HG03066 (cell line): ENCODE results near the gene SLC25A4.
A peak's percentile ranks its signal among the peaks of the same experiment; 100 is the strongest.
"Not testable (repeated sequence)": the region's sequence is repeated elsewhere in the genome, so short reads cannot be mapped to it uniquely, and the experiment has no call there.

ENCODE experiments used
- ATAC-seq: cut with Tn5 transposase; IDR thresholded peaks from one replicate; pipeline ENCODE4 v1.9.1; 2021; ENCODE audit warnings: low read depth; ENCODE audit not compliant: unreplicated experiment

Gene SLC25A4

DNA sequence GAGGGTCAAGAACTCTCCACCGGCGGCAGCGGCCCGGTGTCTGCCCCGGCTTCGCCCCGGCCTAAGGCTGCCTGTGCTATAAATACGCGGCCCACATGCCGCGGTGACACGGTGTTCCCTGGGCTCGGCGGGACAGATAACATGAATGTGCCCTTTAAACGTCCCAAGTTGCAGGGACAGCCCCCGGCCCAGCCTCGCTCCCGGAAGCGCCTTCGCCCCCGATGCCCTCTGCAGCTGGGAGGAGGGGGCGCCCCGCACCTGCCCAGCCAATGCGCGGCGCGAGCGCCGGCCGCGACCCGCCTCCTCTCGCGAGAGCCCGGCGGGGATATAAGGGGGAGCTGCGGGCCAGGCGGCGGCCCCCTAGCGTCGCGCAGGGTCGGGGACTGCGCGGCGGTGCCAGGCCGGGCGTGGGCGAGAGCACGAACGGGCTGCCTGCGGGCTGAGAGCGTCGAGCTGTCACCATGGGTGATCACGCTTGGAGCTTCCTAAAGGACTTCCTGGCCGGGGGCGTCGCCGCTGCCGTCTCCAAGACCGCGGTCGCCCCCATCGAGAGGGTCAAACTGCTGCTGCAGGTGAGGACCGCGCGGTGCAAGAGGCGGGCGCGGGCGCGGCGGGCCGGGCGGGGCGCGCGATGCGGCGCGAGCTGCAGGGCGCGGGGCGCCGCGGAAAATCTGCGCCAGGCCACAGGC, at the start of gene SLC25A4:
TSS of gene SLC25A4 (plus strand) at position 355 of the 689 bp plus-strand sequence. CDS start at position 462, 107 bp downstream.
- ATAC-seq = peak; percentile 94

DNA sequence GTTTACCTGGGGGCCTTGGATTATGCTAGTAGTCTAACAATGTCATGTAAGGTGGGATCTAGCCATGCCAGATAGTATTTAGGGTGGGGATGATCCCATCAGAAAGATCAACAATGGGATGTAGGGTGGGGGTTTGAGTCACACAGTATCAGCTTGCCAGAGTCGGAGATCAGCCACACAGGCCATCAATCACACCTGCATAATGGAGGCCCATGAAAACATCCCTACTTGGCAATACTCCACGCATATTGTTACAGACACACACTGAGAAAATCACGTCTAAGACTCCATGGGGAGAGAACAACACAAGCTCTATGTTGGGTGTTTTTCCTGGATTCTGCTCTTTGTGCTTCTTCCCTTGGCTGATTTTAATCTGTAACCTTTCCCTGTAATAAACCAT, 49.5 kb upstream of the SLC25A4 start:
- ATAC-seq = no peak

DNA sequence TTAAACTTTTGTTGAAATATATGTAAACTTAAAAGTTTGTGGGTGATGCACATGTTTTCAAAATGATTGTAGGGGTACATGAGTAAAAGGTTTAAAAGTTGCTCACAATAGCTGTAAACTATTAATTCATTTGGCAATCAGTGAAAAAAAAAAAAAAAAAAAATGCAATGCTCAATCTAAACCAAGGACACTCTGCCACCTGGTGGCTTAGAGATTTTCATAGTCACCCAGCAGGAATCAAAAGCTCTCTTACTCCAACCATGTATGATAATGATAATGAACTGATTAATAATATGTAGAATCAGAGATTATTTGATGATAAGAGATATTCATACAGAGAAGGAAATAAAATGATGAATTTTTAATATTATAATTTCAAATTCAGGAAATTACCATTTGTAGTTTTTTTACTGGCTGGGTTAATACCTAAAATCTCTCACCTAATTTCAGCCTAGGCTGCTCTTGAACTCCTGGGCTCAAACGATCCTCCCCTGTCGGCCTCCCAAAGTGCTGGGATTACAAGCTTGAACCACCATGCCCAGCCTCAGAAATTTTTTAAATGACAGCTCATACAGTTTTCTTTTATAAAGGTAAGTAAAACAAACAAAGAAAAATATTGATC, 46.9 kb upstream of the SLC25A4 start:
- no peak for ATAC-seq

DNA sequence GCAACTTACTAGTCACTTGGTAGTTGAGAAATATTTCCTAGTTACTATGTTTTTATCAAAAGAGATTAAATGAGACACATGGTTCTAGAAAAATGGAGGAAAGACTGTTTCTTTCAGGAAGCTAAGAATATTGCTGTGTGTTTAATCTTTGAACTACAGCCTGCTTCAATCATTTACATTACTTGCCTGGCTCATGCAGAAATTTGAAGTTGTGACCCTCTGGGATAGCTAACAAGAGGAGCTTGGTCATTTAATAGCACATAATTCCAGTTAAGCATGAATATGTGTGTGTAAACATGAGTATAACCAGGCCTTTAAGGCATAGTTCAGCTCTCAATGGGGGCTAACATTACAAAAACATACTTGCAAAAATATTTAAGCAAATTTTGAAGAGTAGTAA, 44.6 kb upstream of the SLC25A4 start:
- ATAC-seq = no peak

DNA sequence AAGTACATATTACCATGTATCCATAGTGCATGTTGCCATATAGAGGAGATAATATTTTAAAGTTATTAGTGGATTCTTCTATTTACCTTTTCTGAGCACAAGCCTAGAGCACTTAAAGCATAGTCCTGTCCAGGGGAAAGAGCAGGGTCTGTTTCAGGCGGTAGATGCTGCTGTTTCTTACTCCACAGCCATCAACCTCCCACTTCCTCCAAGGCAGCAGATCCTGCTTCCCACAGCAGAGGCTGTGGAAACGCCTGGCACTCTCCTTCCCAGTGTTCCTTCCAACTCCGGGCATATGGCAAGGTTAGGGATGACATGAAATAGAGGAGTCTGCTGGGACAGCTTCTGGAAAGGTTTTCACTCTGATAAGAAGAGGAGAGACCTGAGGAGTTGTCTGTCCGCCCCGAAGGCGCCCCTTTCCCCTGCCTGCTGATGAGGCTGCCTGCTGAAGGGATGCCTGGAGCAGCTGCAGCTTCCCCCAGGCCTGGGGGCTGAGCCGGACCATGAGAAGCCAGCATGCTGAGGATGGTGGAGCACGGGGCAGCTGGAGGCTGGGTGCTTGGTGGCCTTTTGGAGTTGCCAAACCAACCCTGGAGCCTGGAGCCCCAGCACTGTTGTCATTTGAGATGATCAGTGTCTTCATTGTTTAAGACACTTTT, 43.9 kb upstream of the SLC25A4 start:
- no peak for ATAC-seq

DNA sequence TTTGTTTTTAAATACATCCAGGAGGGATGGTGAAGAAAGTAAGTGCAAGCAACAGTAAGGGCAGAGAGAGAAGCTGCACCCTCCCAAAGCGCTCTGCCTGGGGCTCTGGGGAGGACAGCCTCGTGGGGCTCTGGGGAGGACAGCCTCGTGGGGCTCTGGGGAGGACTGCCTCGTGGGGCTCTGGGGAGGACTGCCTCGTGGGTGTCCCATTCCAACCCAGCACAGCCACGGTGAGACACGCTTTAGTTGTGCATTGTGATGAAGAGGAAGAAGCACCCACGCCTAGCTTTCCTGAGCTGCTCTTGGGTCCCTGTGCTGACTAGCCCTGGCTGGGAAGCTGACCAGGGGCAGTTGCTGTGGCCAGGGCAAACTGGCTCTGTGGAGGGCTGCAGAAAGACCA, 43.1 kb upstream of the SLC25A4 start:
- no peak for ATAC-seq

DNA sequence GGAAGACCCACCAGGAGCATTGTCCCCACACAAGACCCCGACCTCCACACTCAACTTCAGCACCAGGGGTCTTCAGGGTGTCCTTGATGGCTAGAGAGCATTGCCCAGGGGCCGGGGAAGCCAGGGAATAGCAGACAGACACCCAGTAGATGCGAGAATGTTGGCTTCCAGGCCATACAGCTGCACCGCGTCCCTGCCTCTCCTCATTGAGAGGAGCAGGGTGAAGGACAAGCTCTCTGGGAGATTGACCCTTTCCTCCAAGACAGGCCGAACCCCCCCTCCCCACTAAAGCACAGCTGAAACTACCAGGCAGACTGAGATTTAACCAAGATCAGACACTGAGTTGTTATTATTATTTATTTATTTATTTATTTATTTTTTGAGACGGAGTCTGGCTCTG, 42.6 kb upstream of the SLC25A4 start:
- ATAC-seq = no peak

DNA sequence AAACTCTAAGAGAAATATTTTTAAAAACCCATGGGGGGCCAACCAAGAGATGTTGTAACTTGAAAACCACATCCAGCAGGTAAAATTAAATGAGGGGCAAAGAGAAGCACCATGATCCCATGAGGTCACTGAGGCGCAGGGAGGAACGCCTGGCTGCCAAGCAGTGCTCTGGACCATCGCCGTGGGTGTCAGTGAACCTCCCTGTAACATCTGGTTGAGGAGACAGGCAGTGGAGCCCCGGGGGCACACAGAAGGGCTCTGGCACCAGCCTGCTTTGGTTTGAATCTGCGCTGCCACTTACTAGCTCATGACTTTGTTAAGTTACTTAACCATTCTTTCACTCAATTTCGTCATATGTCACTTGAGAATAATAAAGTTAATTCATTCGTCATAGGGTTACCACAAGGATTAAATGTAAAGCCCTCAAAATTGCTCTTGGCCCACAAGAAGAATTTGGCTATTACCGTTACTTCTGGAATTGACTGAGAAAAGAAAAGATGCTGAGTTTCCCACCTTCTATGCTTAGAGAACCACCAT, 41.6 kb upstream of the SLC25A4 start:
- ATAC-seq = no peak

DNA sequence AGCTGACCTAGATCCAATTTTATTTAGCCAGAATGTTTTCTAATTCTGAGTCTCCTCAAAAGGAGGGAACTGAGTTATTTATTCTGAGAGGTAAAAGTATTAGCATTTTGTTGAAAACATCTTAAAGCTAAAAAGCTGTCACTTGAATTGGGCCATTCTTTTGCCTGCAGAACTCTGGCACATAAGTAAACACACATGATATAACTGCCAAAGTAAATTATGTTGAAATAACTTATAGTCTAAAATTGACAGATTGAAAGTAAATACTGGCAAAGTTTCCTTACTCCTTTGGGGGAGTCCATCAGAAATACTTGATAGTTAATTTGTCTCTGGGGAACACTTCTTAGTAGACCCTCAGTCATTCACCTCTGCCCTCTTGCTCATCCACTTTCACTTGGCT, 38.3 kb upstream of the SLC25A4 start:
- no peak for ATAC-seq

DNA sequence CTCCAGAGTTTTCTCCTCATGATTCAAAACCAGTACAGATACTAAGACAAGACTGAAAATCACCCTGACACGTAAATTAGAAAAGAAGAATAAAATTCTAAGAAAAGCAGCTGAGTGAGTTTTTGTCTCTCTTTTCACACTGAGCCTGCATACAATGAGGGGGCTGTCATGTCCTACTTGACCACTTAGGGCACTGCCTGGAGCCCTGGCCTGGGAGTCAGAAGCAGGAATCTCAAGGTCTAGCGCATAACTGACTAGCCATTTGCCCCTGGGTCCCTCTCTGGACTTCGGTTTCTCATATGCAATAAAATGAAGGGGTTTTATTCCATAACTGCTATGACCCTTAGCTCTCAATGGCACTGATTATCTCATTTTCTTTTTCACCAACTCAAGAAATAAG, 36.7 kb upstream of the SLC25A4 start:
- no peak for ATAC-seq

DNA sequence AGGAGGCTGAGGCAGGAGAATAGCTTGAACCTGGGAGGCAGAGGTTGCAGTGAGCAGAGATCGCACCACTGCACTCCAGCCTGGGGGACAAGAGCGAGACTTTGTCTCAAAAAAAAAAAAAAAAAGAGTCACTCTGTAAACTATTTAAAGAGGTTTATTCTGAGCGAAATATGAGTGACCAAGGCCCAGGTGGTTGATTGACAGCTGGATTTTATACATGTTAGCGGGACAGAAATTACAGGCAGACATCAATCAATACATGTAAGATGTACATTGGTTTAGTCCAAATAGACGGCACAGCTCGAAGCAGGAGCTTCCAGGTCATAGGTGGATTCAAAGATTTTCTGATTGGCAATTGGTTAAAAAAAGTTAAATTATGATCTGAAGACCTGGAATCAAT, 35.5 kb upstream of the SLC25A4 start:
- not testable (repeated sequence) for ATAC-seq

DNA sequence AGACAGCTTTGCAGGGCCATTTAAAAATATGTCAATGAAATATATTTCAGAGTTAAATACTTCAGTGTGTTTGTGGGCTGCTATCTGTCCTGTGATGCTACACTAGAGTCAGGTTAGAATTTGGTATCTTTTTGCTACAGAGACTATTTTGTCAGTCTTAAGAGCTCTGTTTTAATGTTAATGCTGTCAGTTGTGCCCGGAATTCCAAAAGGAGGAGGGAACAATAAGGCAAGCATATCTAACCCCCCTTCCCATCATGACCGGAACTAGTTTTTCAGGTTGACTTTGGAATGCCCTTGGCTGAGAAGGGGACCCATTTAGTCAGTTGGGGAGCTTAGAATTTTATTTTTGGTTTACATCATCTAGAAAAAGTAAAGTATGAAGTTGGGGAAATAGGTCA, 34.9 kb upstream of the SLC25A4 start:
- ATAC-seq = no peak

DNA sequence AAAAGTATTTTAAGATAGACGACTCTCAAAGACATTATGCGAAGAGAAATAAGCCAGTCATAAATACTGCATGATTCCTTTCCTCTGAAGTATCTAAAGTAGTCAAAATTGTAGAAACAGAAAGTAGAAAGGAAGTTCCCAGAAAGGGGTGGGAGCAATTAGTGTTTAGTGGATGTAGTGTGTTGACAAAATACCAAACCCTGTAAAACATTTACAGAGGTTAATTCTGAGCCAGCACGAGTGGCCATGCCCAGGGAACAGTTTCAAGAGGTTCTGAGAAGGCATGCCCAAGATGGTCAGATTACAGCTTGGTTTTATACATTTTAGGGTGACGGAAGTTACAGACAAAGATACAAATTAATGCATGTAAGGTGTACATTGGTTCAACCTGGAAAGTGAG, 34.4 kb upstream of the SLC25A4 start:
- ATAC-seq = no peak

DNA sequence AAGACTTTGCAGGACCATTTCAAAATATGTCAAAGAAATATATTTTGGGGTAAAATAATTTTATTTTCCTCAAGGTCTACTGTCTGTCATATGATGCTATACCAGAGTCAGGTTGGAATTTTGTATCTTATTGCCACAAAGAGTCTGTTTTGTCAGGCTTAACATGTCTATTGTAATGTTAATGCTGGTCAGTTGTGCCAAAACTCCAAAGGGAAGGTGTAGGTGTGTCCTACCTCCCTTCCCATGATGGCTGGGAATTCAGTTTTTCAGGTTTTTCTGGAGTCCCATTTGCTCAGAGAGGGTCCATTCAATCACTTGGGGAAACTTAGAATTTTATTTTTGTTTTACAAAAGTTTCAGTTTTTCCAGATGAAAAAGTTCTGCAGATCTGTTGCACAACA, 33.3 kb upstream of the SLC25A4 start:
- ATAC-seq = no peak

DNA sequence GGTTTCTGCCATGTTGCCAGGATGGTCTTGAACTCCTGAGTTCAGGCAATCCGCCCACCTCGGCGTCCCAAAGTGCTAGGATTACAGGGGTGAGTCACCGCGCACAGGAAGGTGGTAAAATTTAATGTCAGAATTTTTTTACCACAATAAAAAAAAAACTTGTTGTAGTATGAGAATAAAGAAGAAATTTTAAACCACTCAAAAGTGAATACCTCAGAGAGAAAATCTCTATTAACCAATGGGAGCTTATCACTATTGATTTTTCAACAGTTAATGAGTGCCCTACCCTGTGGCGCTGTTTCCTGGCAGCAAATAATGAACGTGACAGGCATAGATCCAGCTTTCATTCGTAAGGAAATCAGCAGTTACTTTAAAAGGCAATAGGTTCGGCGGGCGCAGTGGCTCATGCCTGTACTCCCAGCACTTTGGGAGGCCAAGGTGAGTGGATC, 32.7 kb upstream of the SLC25A4 start:
- no peak for ATAC-seq

DNA sequence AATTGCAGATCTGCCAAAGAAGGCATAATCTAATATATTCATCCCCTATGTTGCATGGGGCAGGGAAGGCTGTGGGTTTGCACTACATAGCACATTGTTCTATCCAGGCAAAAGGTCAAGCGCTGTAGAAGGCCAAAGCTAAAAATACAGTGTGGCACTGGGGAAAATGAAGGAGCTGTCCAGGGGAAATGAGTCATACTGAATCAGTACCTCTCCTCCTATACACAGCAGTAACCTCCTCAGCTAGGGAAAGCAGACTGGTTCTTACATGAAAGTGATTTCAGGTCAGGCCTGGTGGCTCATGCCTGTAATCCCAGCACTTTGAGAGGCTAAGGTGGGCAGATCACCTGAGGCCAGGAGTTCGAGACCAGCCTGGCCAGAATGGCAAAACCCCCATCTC, 31.0 kb upstream of the SLC25A4 start:
- ATAC-seq = no peak

DNA sequence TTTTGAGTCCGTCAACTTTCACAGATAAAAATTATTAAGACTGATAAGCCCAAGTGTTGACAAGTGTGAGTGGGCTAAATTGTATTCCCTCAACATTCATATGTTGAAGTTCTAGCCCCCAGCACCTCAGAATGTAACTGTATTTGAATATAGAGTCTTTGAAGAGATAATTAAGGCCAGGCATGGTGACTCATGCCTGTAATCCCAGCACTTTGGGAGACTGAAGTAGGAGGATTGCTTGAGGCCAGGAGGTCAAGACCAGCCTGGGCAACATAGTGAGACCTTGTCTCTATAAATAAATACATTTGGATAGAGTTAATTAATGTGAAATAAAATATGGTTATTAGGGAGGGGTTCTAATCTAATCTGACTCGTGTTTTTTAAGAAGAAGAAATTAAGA, 29.7 kb upstream of the SLC25A4 start:
- ATAC-seq = no peak

DNA sequence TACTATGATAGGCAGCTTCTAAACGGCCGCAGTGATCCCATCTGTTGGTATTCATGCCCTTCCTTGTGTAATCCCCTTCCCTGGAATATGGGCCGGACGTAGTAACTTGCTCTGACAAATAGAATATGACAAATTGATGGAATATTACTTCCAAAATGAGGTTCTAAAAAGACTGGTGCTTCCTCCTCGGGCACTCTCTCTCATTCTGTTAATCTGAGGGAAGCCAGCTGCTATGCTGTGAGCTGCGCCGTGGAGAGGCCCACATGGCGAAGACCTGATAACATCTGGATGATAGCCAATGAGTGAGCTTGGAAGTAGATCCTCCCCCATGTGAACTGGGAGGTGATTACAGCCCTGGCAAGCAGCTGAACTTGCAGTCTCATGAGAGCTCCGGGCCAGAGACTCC, 27.2 kb upstream of the SLC25A4 start:
- ATAC-seq = no peak

DNA sequence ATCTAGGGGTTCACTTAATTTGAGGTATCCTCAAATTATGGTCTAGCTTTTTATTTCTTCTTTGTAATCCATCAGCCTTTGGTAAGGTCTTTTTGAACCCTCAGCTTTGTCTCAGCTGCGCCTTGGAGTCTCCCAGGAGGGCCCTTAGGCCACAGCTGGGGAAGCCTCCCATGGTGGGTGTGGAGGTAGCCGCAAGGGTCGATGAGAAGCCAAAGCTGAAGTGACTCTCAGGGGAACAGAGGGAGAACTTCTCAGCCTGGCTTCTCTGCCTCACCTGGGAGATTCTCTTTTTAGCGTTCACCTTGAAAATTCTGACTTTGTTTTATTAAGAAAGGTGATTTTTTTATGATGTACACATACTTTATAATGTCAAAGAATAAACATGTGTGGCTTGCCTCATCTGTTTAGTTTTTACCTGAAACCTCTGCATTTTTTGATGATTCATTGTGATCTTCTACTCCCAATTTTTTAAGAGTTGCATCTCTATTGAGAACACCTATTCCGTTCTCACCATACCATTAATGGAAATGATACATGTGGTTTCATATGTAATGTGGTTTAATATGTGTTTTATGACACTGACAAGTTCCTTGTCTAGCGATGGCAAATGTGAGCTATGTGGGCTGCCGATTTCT, 25.6 kb upstream of the SLC25A4 start:
- ATAC-seq = no peak

DNA sequence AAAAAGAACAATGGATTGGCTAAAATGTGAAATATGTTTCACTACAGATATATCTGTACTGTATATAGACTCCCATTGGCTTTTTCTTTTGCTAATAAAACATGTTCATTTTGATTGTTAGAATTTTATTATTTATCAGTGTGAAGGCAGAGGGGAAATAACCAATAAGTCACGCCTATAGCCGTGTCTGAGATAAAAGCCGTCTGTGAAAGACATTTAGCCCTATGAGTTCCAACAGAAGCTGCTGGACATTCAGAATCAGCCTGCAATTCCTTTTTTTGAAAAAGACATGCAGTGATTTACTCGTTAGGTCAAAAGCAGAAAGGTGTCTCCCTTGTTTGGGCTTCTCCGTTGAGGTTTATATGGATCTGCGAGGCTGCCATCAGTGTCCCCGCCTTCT, 24.2 kb upstream of the SLC25A4 start:
- ATAC-seq = no peak

DNA sequence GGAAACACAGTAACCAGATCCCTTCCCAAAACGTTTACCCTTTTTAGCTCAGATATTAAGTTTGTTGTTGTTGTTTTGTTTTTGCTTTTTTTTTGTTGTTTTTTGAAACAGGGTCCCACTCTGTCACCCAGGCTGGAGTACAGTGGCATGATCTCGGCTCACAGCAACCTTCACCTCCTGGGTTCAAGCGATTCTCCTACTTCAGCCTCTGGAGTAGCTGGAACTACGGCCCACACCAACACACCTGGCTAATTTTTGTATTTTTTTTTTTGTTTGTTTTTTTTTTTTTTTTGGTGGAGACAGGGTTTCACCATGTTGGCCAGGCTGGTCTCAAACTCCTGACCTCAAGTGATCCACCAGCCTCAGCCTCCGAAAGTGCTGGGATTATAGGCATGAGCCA, 23.6 kb upstream of the SLC25A4 start:
- not testable (repeated sequence) for ATAC-seq
